ENCODE results near the gene LFNG.
"Not testable (repeated sequence)": the region's sequence is repeated elsewhere in the genome, so short reads cannot be mapped to it uniquely, and the experiment has no call there.

Gene LFNG

GRCh38 chr7:2530994-2531795 is 11.6 kb downstream of the LFNG start:
- DNase-seq: not testable (repeated sequence)

- DNase-seq: not testable (repeated sequence)
Measured at GRCh38 chr7:2531796-2532110, 12.2 kb downstream of the LFNG start.

GRCh38 chr7:2532199-2532772 is 12.7 kb downstream of the LFNG start:
- not testable (repeated sequence) for DNase-seq

GRCh38 chr7:2532816-2533215 is 13.2 kb downstream of the LFNG start:
- DNase-seq: not testable (repeated sequence)

GRCh38 chr7:2533566-2533965 is 14.0 kb downstream of the LFNG start:
- DNase-seq: not testable (repeated sequence)

- not testable (repeated sequence) for DNase-seq
Measured at GRCh38 chr7:2534214-2534613, 14.6 kb downstream of the LFNG start.

GRCh38 chr7:2535872-2536627 is 16.5 kb downstream of the LFNG start:
- not testable (repeated sequence) for DNase-seq

GRCh38 chr7:2537981-2538851 is 18.6 kb downstream of the LFNG start:
- DNase-seq: no peak

- DNase-seq: no peak
Measured at GRCh38 chr7:2539031-2539911, 19.7 kb downstream of the LFNG start.

- no peak for DNase-seq
Measured at GRCh38 chr7:2540133-2540532, 20.6 kb downstream of the LFNG start.

- DNase-seq: no peak
Measured at GRCh38 chr7:2540641-2541051, 21.1 kb downstream of the LFNG start.

GRCh38 chr7:2541291-2542010 is 21.9 kb downstream of the LFNG start:
- DNase-seq: no peak

GRCh38 chr7:2542011-2542915 is 22.7 kb downstream of the LFNG start:
- DNase-seq: no peak

- DNase-seq: no peak
Measured at GRCh38 chr7:2542916-2543871, 23.6 kb downstream of the LFNG start.

GRCh38 chr7:2544541-2545188 is 25.1 kb downstream of the LFNG start:
- no peak for DNase-seq

GRCh38 chr7:2545746-2546425 is 26.3 kb downstream of the LFNG start:
- DNase-seq: no peak

- no peak for DNase-seq
Measured at GRCh38 chr7:2546776-2547586, 27.4 kb downstream of the LFNG start.

Measured in activated CD4-positive, alpha-beta T cell treated with anti-CD3 and anti-CD28 coated beads, Interleukin-10, Interleukin-2, amounts not matched to agents 100 ng/mL and 50 ng/mL, durations not matched to agents 16 hours and 8 hours (primary cell).